ENCODE data around the gene EMID1. TPM values are rescaled to one million over a fixed set of nuclear protein-coding genes. Genes with fewer than 3 reads are reported as not detected.

Gene EMID1
- total RNA-seq, 1 donor from 2014 or later, result 6.7 TPM

GRCh38 chr22:29300807-29301601 is 95.3 kb downstream of the EMID1 start:
- TF ChIP-seq CTCF (IDR thresholded peaks at IDR 0.05) (no peak), EZH2phosphoT487 (IDR thresholded peaks at IDR 0.05) (no peak), EZH2 (IDR thresholded peaks at IDR 0.05) (no peak)
- Histone ChIP-seq H3K27me3 (no peaks in the 10 kb centered on the region), H2AFZ (replicated peaks) (no peak overlapping the region), H3K9ac (no peak overlapping the region), H3K36me3 (peaks cover 15% of the 10 kb centered on the region), H3K9me3 (ENCODE audit: low read depth) (no peaks in the 10 kb centered on the region), H3K4me3 (no peak overlapping the region), H3F3A (ENCODE audit: low read depth) (peaks cover 71% of the 10 kb centered on the region), H3K4me1 (peaks cover 7% of the 10 kb centered on the region), H3K79me2 (ENCODE audit: low read depth) (no peaks in the 10 kb centered on the region), H3K4me2 (no peak overlapping the region), H4K20me1 (ENCODE audit: low read depth) (peaks cover 49% of the 10 kb centered on the region), H3K27ac (peak overlapping the region; percentile 18)
- Mint-ChIP-seq H3K4me3 (no peak overlapping the region), H3K27me3 (ENCODE audit: insufficient read depth, low read depth) (peaks cover 20% of the 10 kb centered on the region), H3K4me1 (peaks cover 14% of the 10 kb centered on the region), H3K36me3 (peaks cover 29% of the 10 kb centered on the region), H3K9me3 (no peaks in the 10 kb centered on the region), H3K27ac (no peak overlapping the region)
- DNase-seq (ENCODE audit: low spot score), result no peak

GRCh38 chr22:29301716-29302401 is 96.2 kb downstream of the EMID1 start:
- no peak overlapping the region for H3K4me2 ChIP-seq
- peak overlapping the region; percentile 77 for H3K27ac Mint-ChIP-seq
- H3K9me3 Mint-ChIP-seq, result no peaks in the 10 kb centered on the region
- H3K9me3 ChIP-seq (ENCODE audit: low read depth), result no peaks in the 10 kb centered on the region
- DNase-seq (ENCODE audit: low spot score), result no peak
- TF ChIP-seq EZH2phosphoT487 (IDR thresholded peaks at IDR 0.05) (no peak), EZH2 (IDR thresholded peaks at IDR 0.05) (no peak), CTCF (IDR thresholded peaks at IDR 0.05) (no peak)
- peaks cover 20% of the 10 kb centered on the region for H3K27me3 Mint-ChIP-seq (ENCODE audit: insufficient read depth, low read depth)
- H3K4me1 ChIP-seq, result peaks cover 7% of the 10 kb centered on the region
- peaks cover 41% of the 10 kb centered on the region for H4K20me1 ChIP-seq (ENCODE audit: low read depth)
- no peaks in the 10 kb centered on the region for H3K27me3 ChIP-seq
- no peak overlapping the region for H2AFZ ChIP-seq (replicated peaks)
- peaks cover 7% of the 10 kb centered on the region for H3K36me3 ChIP-seq
- peaks cover 14% of the 10 kb centered on the region for H3K4me1 Mint-ChIP-seq
- peaks cover 24% of the 10 kb centered on the region for H3K36me3 Mint-ChIP-seq
- peaks cover 70% of the 10 kb centered on the region for H3F3A ChIP-seq (ENCODE audit: low read depth)
- no peak overlapping the region for H3K27ac ChIP-seq
- no peak overlapping the region for H3K9ac ChIP-seq
- no peak overlapping the region for H3K4me3 ChIP-seq
- H3K79me2 ChIP-seq (ENCODE audit: low read depth), result no peaks in the 10 kb centered on the region
- H3K4me3 Mint-ChIP-seq, result no peak overlapping the region

GRCh38 chr22:29302402-29302680 is 96.6 kb downstream of the EMID1 start:
- Histone ChIP-seq H3F3A (ENCODE audit: low read depth) (peaks cover 65% of the 10 kb centered on the region), H3K9ac (no peak overlapping the region), H3K79me2 (ENCODE audit: low read depth) (no peaks in the 10 kb centered on the region), H3K4me3 (no peak overlapping the region), H4K20me1 (ENCODE audit: low read depth) (peaks cover 36% of the 10 kb centered on the region), H3K36me3 (peaks cover 2% of the 10 kb centered on the region), H3K4me2 (no peak overlapping the region), H3K27me3 (peaks cover 3% of the 10 kb centered on the region), H3K9me3 (ENCODE audit: low read depth) (no peaks in the 10 kb centered on the region), H2AFZ (replicated peaks) (no peak overlapping the region), H3K27ac (no peak overlapping the region), H3K4me1 (peaks cover 10% of the 10 kb centered on the region)
- DNase-seq (ENCODE audit: low spot score), result no peak
- no peaks in the 10 kb centered on the region for H3K9me3 Mint-ChIP-seq
- peaks cover 20% of the 10 kb centered on the region for H3K27me3 Mint-ChIP-seq (ENCODE audit: insufficient read depth, low read depth)
- H3K27ac Mint-ChIP-seq, result no peak overlapping the region
- H3K4me1 Mint-ChIP-seq, result peaks cover 15% of the 10 kb centered on the region
- H3K36me3 Mint-ChIP-seq, result peaks cover 19% of the 10 kb centered on the region
- no peak for TF ChIP-seq EZH2 (IDR thresholded peaks at IDR 0.05)
- TF ChIP-seq CTCF (IDR thresholded peaks at IDR 0.05), result no peak
- no peak overlapping the region for H3K4me3 Mint-ChIP-seq

All from neural progenitor cell (in vitro differentiated cells).